Thoracic aorta (tissue), 2 donors: ENCODE data around the gene RNF166. TPM values are rescaled to one million over a fixed set of nuclear protein-coding genes. Genes with fewer than 3 reads are reported as not detected.

ENCODE experiments used
- ATAC-seq: fragments of 150-250 bp; one replicate; pipeline ENCODE4 v1.8.0; 2017; ENCODE audit warnings: low read depth; ENCODE audit not compliant: insufficient number of reproducible peaks, low FRiP score
- DNase-seq: peaks from one replicate; pipeline ENCODE4 v3.0.0-alpha.2; 2020; ENCODE audit warnings: low spot score
- H3K27ac ChIP-seq, 2 donors: fragments of 200-600 bp; sonication (generic); 1 replicate in 1 of 2; 2 replicates in 1 of 2; pipeline ENCODE4 v1.5.1; 2016; ENCODE audit warnings: mild to moderate bottlenecking in 2 of 2, moderate library complexity in 2 of 2
- H3K27me3 ChIP-seq: fragments of 200-600 bp; sonication (generic); replicated peaks from 2 replicates; pipeline ENCODE4 v1.6.0; 2016; ENCODE audit warnings: mild to moderate bottlenecking; ENCODE audit not compliant: insufficient read depth
- H3K36me3 ChIP-seq: fragments of 200-600 bp; sonication (generic); one replicate; pipeline ENCODE4 v1.5.1; 2016
- H3K4me1 ChIP-seq, 2 donors: fragments of 200-600 bp; sonication (generic); 1 replicate in 1 of 2; 2 replicates in 1 of 2; pipeline versions ENCODE4 v1.5.1 to v1.6.0; 2016; ENCODE audit warnings: low read depth in 2 of 2, mild to moderate bottlenecking in 1 of 2; ENCODE audit not compliant: control insufficient read depth in 1 of 2
- H3K4me3 ChIP-seq: fragments of 200-600 bp; sonication (generic); 2 replicates; pipeline ENCODE4 v1.5.1; 2016; ENCODE audit warnings: mild to moderate bottlenecking
- H3K9me3 ChIP-seq: fragments of 200-600 bp; sonication (generic); 2 replicates; pipeline ENCODE4 v1.5.1; 2016
- CTCF ChIP-seq: fragments of 200-600 bp; sonication (generic); IDR thresholded peaks from one replicate; pipeline ENCODE4 v1.5.1; 2019; ENCODE audit warnings: antibody characterized with exemption
- total RNA-seq, 2 donors: library from RNA; depleted of rRNA; stranded (reverse); fragments of >200 nt; gene quantifications; one replicate each; pipeline versions ENCODE4 v1.1.0 to v1.2.3, GENCODE V29; 2016

The RNF166 gene
- total RNA-seq, 2 donors from 2014 or later, result 20.7 to 36.6 TPM

- Histone ChIP-seq H3K36me3 (no peaks in the 10 kb centered on the region), H3K4me1 (peaks cover 7 to 15% of the 10 kb centered on the region in 2 donors), H3K9me3 (no peaks in the 10 kb centered on the region), H3K4me3 (no peak overlapping the region), H3K27me3 (no peaks in the 10 kb centered on the region), H3K27ac (no peak overlapping the region)
- no peak for TF ChIP-seq CTCF
- DNase-seq (no peak), ATAC-seq (no peak)
These were observed 58.8 kb downstream of the RNF166 start for GRCh38 chr16:88647178-88648070.

Other genes starting within 250 kb of the RNF166 start
- gene ZC3H18, start 136.0 kb downstream of the RNF166 start, total RNA-seq, result 10 to 100 TPM; 21.8 to 30.3 TPM
- gene IL17C, start 67.8 kb downstream of the RNF166 start, total RNA-seq, result under 1 TPM in 1 of 2 donors, not detected in 1; 0.92 TPM
- 100 to 1,000 TPM; 169 to 295 TPM for gene CYBA, start 55.4 kb downstream of the RNF166 start, total RNA-seq
- gene MVD, start 43.3 kb downstream of the RNF166 start, total RNA-seq, result 10 to 100 TPM; 22.4 to 38.9 TPM
- under 1 TPM in 1 of 2 donors, not detected in 1; 0.27 TPM for gene SNAI3, start 19.9 kb downstream of the RNF166 start, total RNA-seq
- 10 to 100 TPM; 11.1 to 21.0 TPM for gene CTU2, start 95 bp upstream of the RNF166 start, total RNA-seq
- 100 to 1,000 TPM; 108 to 179 TPM for gene PIEZO1, start 78.8 kb upstream of the RNF166 start, total RNA-seq
- under 1 TPM in 1 of 2 donors, not detected in 1; 0.71 TPM for gene CDT1, start 97.4 kb upstream of the RNF166 start, total RNA-seq
- gene APRT, start 105.5 kb upstream of the RNF166 start, total RNA-seq, result 10 to 100 TPM; 45.5 to 80.7 TPM
- 10 to 100 TPM; 24.8 to 38.7 TPM for gene GALNS, start 150.5 kb upstream of the RNF166 start, total RNA-seq
- gene TRAPPC2L, start 150.7 kb upstream of the RNF166 start, total RNA-seq, result 10 to 100 TPM; 12.4 to 31.4 TPM
- gene PABPN1L, start 160.3 kb upstream of the RNF166 start, total RNA-seq, result not detected